ENCODE results near the gene CGNL1.

CGNL1 gene

GRCh38 chr15:57503911-57504598, 127.8 kb downstream of the CGNL1 start:
- H3K18ac ChIP-seq (ENCODE audit: low read length), result no peak overlapping the region
- peaks cover 14 to 17% of the 10 kb centered on the region in 2 donors for H3K4me1 ChIP-seq (ENCODE audit: control insufficient read depth in 2 of 2, insufficient read depth in 1 of 2, low read depth in 1 of 2, low read length in 2 of 2)
- no peak overlapping the region for H3K4me2 ChIP-seq (ENCODE audit: insufficient read depth, low read length, poor library complexity, severe bottlenecking)
- no peaks in the 10 kb centered on the region for H3K27me3 ChIP-seq (ENCODE audit: control insufficient read depth in 3 of 3, insufficient read depth in 3 of 3, low read depth in 1 of 3, low read length in 3 of 3)
- WGBS, 2 donors (ENCODE audit: extremely low coverage in 2 of 2, insufficient read length in 2 of 2, insufficient replicate concordance in 1 of 2), result no CpG with 5 or more reads among the region's 9 CpGs
- H2BK15ac ChIP-seq (ENCODE audit: low read length), result no peak overlapping the region
- no peak overlapping the region for H3K23ac ChIP-seq (ENCODE audit: low read depth, low read length, poor library complexity)
- no peak overlapping the region for H3K4me3 ChIP-seq (ENCODE audit: low read length in 2 of 2)
- H2BK5ac ChIP-seq (ENCODE audit: low read length), result no peak overlapping the region
- H3K79me1 ChIP-seq (ENCODE audit: low read depth, low read length), result no peaks in the 10 kb centered on the region
- H2AK5ac ChIP-seq (ENCODE audit: low read depth, low read length), result peak overlapping the region; percentile 59
- no peak overlapping the region for H4K91ac ChIP-seq (ENCODE audit: low read depth, low read length, poor library complexity)
- peak overlapping the region; percentile 7 for H2BK12ac ChIP-seq (ENCODE audit: low read length)
- H3K36me3 ChIP-seq (replicated peaks in 1 of 2; ENCODE audit: control insufficient read depth in 2 of 2, insufficient read depth in 2 of 2, low read length in 2 of 2), result no peaks in the 10 kb centered on the region
- no peak overlapping the region for H2AFZ ChIP-seq (ENCODE audit: low read length)
- peaks cover 0 to 1% of the 10 kb centered on the region in 2 donors for H3K9me3 ChIP-seq (replicated peaks in 1 of 2; ENCODE audit: control insufficient read depth in 2 of 2, insufficient read depth in 1 of 2, low read depth in 1 of 2, low read length in 2 of 2)
- no peak overlapping the region for H2BK120ac ChIP-seq (ENCODE audit: low read depth, low read length)
- H3K9ac ChIP-seq (ENCODE audit: low read depth, low read length, poor library complexity), result no peak overlapping the region
- DNase-seq (ENCODE audit: low spot score), result no peak
- H3K4ac ChIP-seq (ENCODE audit: low read length), result no peak overlapping the region
- H3K27ac ChIP-seq (replicated peaks; ENCODE audit: low read length), result no peak overlapping the region
- H3K14ac ChIP-seq (ENCODE audit: low read length), result no peak overlapping the region
- H4K8ac ChIP-seq (ENCODE audit: low read depth, low read length), result peak overlapping the region; percentile 19

DNA sequence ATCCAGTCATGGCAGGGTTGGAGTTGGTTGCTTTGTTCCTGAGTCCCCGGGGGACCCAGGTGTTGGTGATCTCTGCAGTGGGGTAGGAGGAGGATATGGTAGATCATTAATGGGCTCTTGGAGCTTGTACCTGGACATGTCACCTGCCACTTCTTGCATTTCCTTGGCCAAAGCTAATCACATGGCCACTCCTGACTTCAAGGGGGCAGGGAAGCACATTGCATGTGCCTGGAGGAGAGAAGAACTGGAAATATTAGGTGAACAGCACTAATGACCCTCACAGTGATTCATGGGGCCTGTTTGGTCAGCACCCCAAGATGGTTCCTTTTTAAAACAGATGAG, 128.3 kb downstream of the CGNL1 start:
- Histone ChIP-seq H2AFZ (ENCODE audit: low read length) (no peak overlapping the region), H4K91ac (ENCODE audit: low read depth, low read length, poor library complexity) (no peak overlapping the region), H3K23ac (ENCODE audit: low read depth, low read length, poor library complexity) (no peak overlapping the region), H3K9ac (ENCODE audit: low read depth, low read length, poor library complexity) (no peak overlapping the region), H3K27ac (replicated peaks; ENCODE audit: low read length) (no peak overlapping the region), H3K4ac (ENCODE audit: low read length) (no peak overlapping the region), H3K4me1 (ENCODE audit: control insufficient read depth in 2 of 2, insufficient read depth in 1 of 2, low read depth in 1 of 2, low read length in 2 of 2) (peaks cover 19 to 22% of the 10 kb centered on the region in 2 donors), H3K36me3 (replicated peaks in 1 of 2; ENCODE audit: control insufficient read depth in 2 of 2, insufficient read depth in 2 of 2, low read length in 2 of 2) (no peaks in the 10 kb centered on the region), H2BK120ac (ENCODE audit: low read depth, low read length) (no peak overlapping the region), H3K4me3 (ENCODE audit: low read length in 2 of 2) (no peak overlapping the region), H4K8ac (ENCODE audit: low read depth, low read length) (no peak overlapping the region), H2BK12ac (ENCODE audit: low read length) (no peak overlapping the region), H3K9me3 (replicated peaks in 1 of 2; ENCODE audit: control insufficient read depth in 2 of 2, insufficient read depth in 1 of 2, low read depth in 1 of 2, low read length in 2 of 2) (peaks cover 0 to 1% of the 10 kb centered on the region in 2 donors), H3K27me3 (ENCODE audit: control insufficient read depth in 3 of 3, insufficient read depth in 3 of 3, low read depth in 1 of 3, low read length in 3 of 3) (no peaks in the 10 kb centered on the region), H2AK5ac (ENCODE audit: low read depth, low read length) (no peak overlapping the region), H3K79me1 (ENCODE audit: low read depth, low read length) (no peaks in the 10 kb centered on the region), H3K18ac (ENCODE audit: low read length) (no peak overlapping the region), H3K4me2 (ENCODE audit: insufficient read depth, low read length, poor library complexity, severe bottlenecking) (no peak overlapping the region), H2BK15ac (ENCODE audit: low read length) (no peak overlapping the region), H2BK5ac (ENCODE audit: low read length) (no peak overlapping the region), H3K14ac (ENCODE audit: low read length) (no peak overlapping the region)
- WGBS, 2 donors (ENCODE audit: extremely low coverage in 2 of 2, insufficient read length in 2 of 2, insufficient replicate concordance in 1 of 2), result no CpG with 5 or more reads among the region's 1 CpG
- no peak for DNase-seq (ENCODE audit: low spot score)

DNA sequence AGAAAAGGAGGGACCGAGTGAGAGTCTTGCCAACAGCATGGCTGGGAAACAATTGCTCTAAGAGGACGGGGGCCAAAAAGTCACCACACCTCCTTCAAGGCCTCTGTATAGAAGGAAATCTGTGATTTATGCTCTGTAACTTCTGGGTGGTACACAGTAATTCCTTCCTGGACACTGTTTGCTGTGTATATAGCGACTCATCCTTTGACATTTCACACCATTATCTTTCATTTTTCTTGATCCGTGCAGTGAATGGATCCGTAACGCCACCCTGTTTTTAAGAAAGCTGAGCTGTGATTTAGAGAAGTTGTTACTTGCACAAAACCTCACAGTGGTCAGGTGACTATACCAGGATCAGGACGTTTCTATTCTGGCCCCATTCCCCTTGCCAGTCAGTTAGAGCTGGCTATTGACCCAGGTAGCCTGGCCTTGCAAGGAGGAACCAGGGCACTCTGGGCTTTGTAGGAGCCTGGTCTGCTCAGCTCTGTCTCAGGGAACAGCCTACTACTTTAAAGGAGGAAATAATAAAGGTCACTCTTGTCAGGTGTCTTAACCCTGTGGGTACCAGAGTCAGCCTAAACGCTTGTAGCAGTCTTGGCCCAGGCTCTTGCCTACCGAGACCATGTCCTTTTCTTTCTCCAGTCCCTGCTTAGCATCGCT, 128.9 kb downstream of the CGNL1 start:
- Histone ChIP-seq H3K9ac (ENCODE audit: low read depth, low read length, poor library complexity) (no peak overlapping the region), H3K36me3 (replicated peaks in 1 of 2; ENCODE audit: control insufficient read depth in 2 of 2, insufficient read depth in 2 of 2, low read length in 2 of 2) (no peaks in the 10 kb centered on the region), H3K4me1 (ENCODE audit: control insufficient read depth in 2 of 2, insufficient read depth in 1 of 2, low read depth in 1 of 2, low read length in 2 of 2) (peaks cover 19 to 22% of the 10 kb centered on the region in 2 donors), H3K4me3 (ENCODE audit: low read length in 2 of 2) (no peak overlapping the region), H3K27me3 (ENCODE audit: control insufficient read depth in 3 of 3, insufficient read depth in 3 of 3, low read depth in 1 of 3, low read length in 3 of 3) (no peaks in the 10 kb centered on the region), H3K23ac (ENCODE audit: low read depth, low read length, poor library complexity) (no peak overlapping the region), H2BK120ac (ENCODE audit: low read depth, low read length) (no peak overlapping the region), H2AK5ac (ENCODE audit: low read depth, low read length) (no peak overlapping the region), H2BK15ac (ENCODE audit: low read length) (no peak overlapping the region), H2BK5ac (ENCODE audit: low read length) (no peak overlapping the region), H3K9me3 (replicated peaks in 1 of 2; ENCODE audit: control insufficient read depth in 2 of 2, insufficient read depth in 1 of 2, low read depth in 1 of 2, low read length in 2 of 2) (no peaks in the 10 kb centered on the region), H3K4me2 (ENCODE audit: insufficient read depth, low read length, poor library complexity, severe bottlenecking) (no peak overlapping the region), H3K18ac (ENCODE audit: low read length) (no peak overlapping the region), H3K14ac (ENCODE audit: low read length) (no peak overlapping the region), H4K91ac (ENCODE audit: low read depth, low read length, poor library complexity) (no peak overlapping the region), H2BK12ac (ENCODE audit: low read length) (no peak overlapping the region), H4K8ac (ENCODE audit: low read depth, low read length) (no peak overlapping the region), H3K4ac (ENCODE audit: low read length) (no peak overlapping the region), H3K27ac (replicated peaks; ENCODE audit: low read length) (no peak overlapping the region), H3K79me1 (ENCODE audit: low read depth, low read length) (no peaks in the 10 kb centered on the region), H2AFZ (ENCODE audit: low read length) (no peak overlapping the region)
- no CpG with 5 or more reads among the region's 10 CpGs for WGBS, 2 donors (ENCODE audit: extremely low coverage in 2 of 2, insufficient read length in 2 of 2, insufficient replicate concordance in 1 of 2)
- no peak for DNase-seq (ENCODE audit: low spot score)

GRCh38 chr15:57505949-57506391, 129.7 kb downstream of the CGNL1 start:
- H3K4me1 ChIP-seq (ENCODE audit: control insufficient read depth in 2 of 2, insufficient read depth in 1 of 2, low read depth in 1 of 2, low read length in 2 of 2), result peaks cover 19 to 22% of the 10 kb centered on the region in 2 donors

More at GRCh38 chr15:57505949-57506391, 129.7 kb downstream of the CGNL1 start:
- Histone ChIP-seq H2AK5ac (ENCODE audit: low read depth, low read length) (no peak overlapping the region), H2AFZ (ENCODE audit: low read length) (peak overlapping the region; percentile 54), H2BK15ac (ENCODE audit: low read length) (no peak overlapping the region), H2BK12ac (ENCODE audit: low read length) (no peak overlapping the region), H3K27me3 (ENCODE audit: control insufficient read depth in 3 of 3, insufficient read depth in 3 of 3, low read depth in 1 of 3, low read length in 3 of 3) (no peaks in the 10 kb centered on the region), H3K18ac (ENCODE audit: low read length) (no peak overlapping the region), H3K79me1 (ENCODE audit: low read depth, low read length) (no peaks in the 10 kb centered on the region), H3K9ac (ENCODE audit: low read depth, low read length, poor library complexity) (no peak overlapping the region), H2BK120ac (ENCODE audit: low read depth, low read length) (no peak overlapping the region), H3K4me3 (ENCODE audit: low read length in 2 of 2) (no peak overlapping the region), H3K4ac (ENCODE audit: low read length) (no peak overlapping the region), H2BK5ac (ENCODE audit: low read length) (no peak overlapping the region), H3K14ac (ENCODE audit: low read length) (no peak overlapping the region), H3K36me3 (replicated peaks in 1 of 2; ENCODE audit: control insufficient read depth in 2 of 2, insufficient read depth in 2 of 2, low read length in 2 of 2) (no peaks in the 10 kb centered on the region), H3K4me2 (ENCODE audit: insufficient read depth, low read length, poor library complexity, severe bottlenecking) (no peak overlapping the region), H3K23ac (ENCODE audit: low read depth, low read length, poor library complexity) (no peak overlapping the region), H4K8ac (ENCODE audit: low read depth, low read length) (no peak overlapping the region), H3K9me3 (replicated peaks in 1 of 2; ENCODE audit: control insufficient read depth in 2 of 2, insufficient read depth in 1 of 2, low read depth in 1 of 2, low read length in 2 of 2) (no peaks in the 10 kb centered on the region), H4K91ac (ENCODE audit: low read depth, low read length, poor library complexity) (no peak overlapping the region), H3K27ac (replicated peaks; ENCODE audit: low read length) (no peak overlapping the region)
- WGBS, 2 donors (ENCODE audit: extremely low coverage in 2 of 2, insufficient read length in 2 of 2, insufficient replicate concordance in 1 of 2), result no CpG with 5 or more reads among the region's 9 CpGs
- DNase-seq (ENCODE audit: low spot score), result no peak
